Mesenchymal stem cell (in vitro differentiated cells and primary cell): ENCODE data around the gene AMT.
A peak's percentile ranks its signal among the peaks of the same experiment; 100 is the strongest.
"Not testable (repeated sequence)": the region's sequence is repeated elsewhere in the genome, so short reads cannot be mapped to it uniquely, and the experiment has no call there.

Experiments
- DNase-seq: peaks from one replicate; pipeline ENCODE4 v3.0.0-alpha.2; 2013
- H2AFZ ChIP-seq: one replicate; pipeline ENCODE4 v1.6.1; 2013; ENCODE audit warnings: low read depth, mild to moderate bottlenecking, control low read depth, inconsistent platforms, low read length, moderate library complexity
- H2AK5ac ChIP-seq: 2 replicates; pipeline ENCODE4 v1.6.1; 2013; ENCODE audit warnings: low read length, moderate library complexity, mild to moderate bottlenecking, inconsistent platforms; ENCODE audit not compliant: severe bottlenecking
- H2BK120ac ChIP-seq: one replicate; pipeline ENCODE4 v1.6.1; 2013; ENCODE audit warnings: low read depth, mild to moderate bottlenecking, inconsistent platforms, low read length, moderate library complexity
- H2BK12ac ChIP-seq, 2 experiments: one replicate each; pipeline ENCODE4 v1.6.1; 2013; ENCODE audit warnings: inconsistent platforms in 2 of 2, low read length in 2 of 2, mild to moderate bottlenecking in 2 of 2, moderate library complexity in 2 of 2, control low read depth in 1 of 2
- H2BK15ac ChIP-seq: one replicate; pipeline ENCODE4 v1.6.1; 2013; ENCODE audit warnings: mild to moderate bottlenecking, low read depth, inconsistent platforms; ENCODE audit not compliant: poor library complexity, severe bottlenecking
- H2BK5ac ChIP-seq: 2 replicates; pipeline ENCODE4 v1.6.1; 2013; ENCODE audit warnings: low read depth, mild to moderate bottlenecking, low read length, control low read depth, inconsistent platforms; ENCODE audit not compliant: poor library complexity, severe bottlenecking
- H3K14ac ChIP-seq, 2 experiments: one replicate each; pipeline ENCODE4 v1.6.1; 2013; ENCODE audit warnings: inconsistent platforms in 2 of 2, low read length in 2 of 2, control low read depth in 1 of 2, mild to moderate bottlenecking in 1 of 2, moderate library complexity in 1 of 2
- H3K18ac ChIP-seq, 2 experiments: one replicate each; pipeline ENCODE4 v1.6.1; 2013; ENCODE audit warnings: inconsistent platforms in 2 of 2, low read length in 2 of 2, control low read depth in 1 of 2, low read depth in 1 of 2, mild to moderate bottlenecking in 1 of 2
- H3K23ac ChIP-seq, 2 experiments: one replicate each; pipeline ENCODE4 v1.6.1; 2013; ENCODE audit warnings: inconsistent platforms in 2 of 2, low read length in 2 of 2, mild to moderate bottlenecking in 2 of 2, moderate library complexity in 2 of 2, control low read depth in 1 of 2
- H3K27ac ChIP-seq: 2 replicates; pipeline ENCODE4 v1.5.1; 2013; ENCODE audit warnings: mild to moderate bottlenecking, moderate library complexity, low read length, control low read depth, inconsistent platforms; ENCODE audit not compliant: poor library complexity, severe bottlenecking
- H3K27me3 ChIP-seq, 2 experiments: 2 replicates each; pipeline versions ENCODE4 v1.6.1 to v1.7.0; 2013; ENCODE audit warnings: low read length in 2 of 2, mild to moderate bottlenecking in 2 of 2, moderate library complexity in 2 of 2, control low read depth in 1 of 2, inconsistent platforms in 1 of 2; ENCODE audit not compliant: control insufficient read depth in 1 of 2, insufficient read depth in 1 of 2
- H3K36me3 ChIP-seq, 2 experiments: 2 replicates each; pipeline versions ENCODE4 v1.6.1 to v1.7.0; 2013; ENCODE audit warnings: low read length in 2 of 2, control low read depth in 1 of 2, inconsistent platforms in 1 of 2, low read depth in 1 of 2, mild to moderate bottlenecking in 1 of 2; ENCODE audit not compliant: insufficient read depth in 2 of 2, control insufficient read depth in 1 of 2
- H3K4ac ChIP-seq, 2 experiments: one replicate each; pipeline ENCODE4 v1.6.1; 2013; ENCODE audit warnings: inconsistent platforms in 2 of 2, low read length in 2 of 2, mild to moderate bottlenecking in 2 of 2, moderate library complexity in 2 of 2, control low read depth in 1 of 2, low read depth in 1 of 2
- H3K4me1 ChIP-seq: 2 replicates; pipeline ENCODE4 v1.6.1; 2013; ENCODE audit warnings: low read depth, low read length, control low read depth; ENCODE audit not compliant: control insufficient read depth, insufficient read depth
- H3K4me2 ChIP-seq: 2 replicates; pipeline ENCODE4 v1.6.1; 2013; ENCODE audit warnings: low read length, mild to moderate bottlenecking, inconsistent platforms; ENCODE audit not compliant: poor library complexity, severe bottlenecking
- H3K4me3 ChIP-seq, 2 experiments: 2 replicates each; pipeline versions ENCODE4 v1.5.1 to v1.7.0; 2013; ENCODE audit warnings: low read length in 2 of 2, mild to moderate bottlenecking in 2 of 2, control low read depth in 1 of 2, low read depth in 1 of 2; ENCODE audit not compliant: insufficient read depth in 1 of 2
- H3K79me1 ChIP-seq: replicated peaks from 2 replicates; pipeline ENCODE4 v1.6.1; 2013; ENCODE audit warnings: mild to moderate bottlenecking, control low read depth, low read length, inconsistent platforms; ENCODE audit not compliant: poor library complexity, severe bottlenecking
- H3K9ac ChIP-seq: 2 replicates; pipeline ENCODE4 v1.7.0; 2013; ENCODE audit warnings: mild to moderate bottlenecking, low read length, moderate library complexity
- H3K9me3 ChIP-seq: 2 replicates; pipeline ENCODE4 v1.7.0; 2013; ENCODE audit warnings: mild to moderate bottlenecking, low read length; ENCODE audit not compliant: control insufficient read depth
- H4K8ac ChIP-seq: one replicate; pipeline ENCODE4 v1.6.1; 2013; ENCODE audit warnings: inconsistent platforms, mild to moderate bottlenecking, low read length, moderate library complexity
- H4K91ac ChIP-seq: one replicate; pipeline ENCODE4 v1.6.1; 2013; ENCODE audit warnings: mild to moderate bottlenecking, low read length, inconsistent platforms
- WGBS: methylation state at CpG from one replicate; pipeline ENCODE4 v1.1.7; 2013; ENCODE audit warnings: mixed read lengths; 5-methylcytosine and 5-hydroxymethylcytosine counted together

The AMT gene

DNA sequence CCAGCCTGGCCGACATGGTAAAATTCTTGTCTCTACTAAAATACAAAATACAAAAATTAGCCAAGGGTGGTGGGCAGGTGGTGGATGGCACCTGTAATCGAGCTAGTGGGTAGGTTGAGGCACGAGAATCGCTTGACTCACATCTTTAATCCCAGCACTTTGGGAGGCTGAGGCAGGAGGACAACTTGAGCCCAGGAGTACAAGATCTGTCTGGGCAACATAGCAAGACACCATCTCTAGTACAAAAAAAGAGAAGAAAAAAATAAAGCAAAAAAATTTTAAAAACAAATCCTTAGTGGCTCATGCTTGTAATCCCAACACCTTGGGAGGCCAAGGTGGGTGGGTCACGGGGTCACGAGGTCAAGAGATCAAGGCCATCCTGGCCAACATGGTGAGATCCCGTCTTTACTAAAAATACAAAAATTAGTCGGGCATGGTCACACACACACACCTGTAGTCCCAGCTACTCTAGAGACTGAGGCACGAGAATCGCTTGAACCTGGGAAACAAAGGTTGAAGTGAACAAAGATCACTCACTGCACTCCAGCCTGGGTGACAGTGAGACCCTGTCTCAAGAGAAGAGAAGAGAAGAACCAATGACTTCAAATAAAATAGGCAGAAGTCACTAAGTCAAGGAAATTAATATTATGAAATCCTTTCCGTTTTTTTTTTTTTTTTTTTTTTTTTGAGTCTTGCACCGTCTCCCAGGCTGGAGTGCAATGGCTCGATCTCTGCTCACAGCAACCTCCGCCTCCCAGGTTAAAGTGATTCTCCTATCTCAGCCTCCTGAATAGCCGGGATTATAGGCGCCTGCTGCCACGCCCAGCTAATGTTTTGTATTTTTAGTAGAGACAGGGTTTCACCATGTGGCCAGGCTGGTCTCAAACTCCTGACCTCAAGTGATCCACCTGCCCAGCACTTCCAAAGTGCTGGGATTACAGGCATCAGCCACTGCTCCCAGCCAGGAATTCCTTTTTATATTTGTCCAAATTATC is 15.4 kb downstream of the AMT start:
- Histone ChIP-seq H3K27me3 (no peaks in the 10 kb centered on the region), H3K23ac (no peak overlapping the region), H2AFZ (no peak overlapping the region), H2BK120ac (no peak overlapping the region), H2BK5ac (no peak overlapping the region), H3K4me3 (no peak overlapping the region), H4K8ac (no peak overlapping the region), H3K36me3 (peaks cover 7 to 11% of the 10 kb centered on the region in 2 experiments), H3K4ac (no peak overlapping the region), H3K9ac (peak overlapping the region; percentile 34), H3K9me3 (no peaks in the 10 kb centered on the region), H4K91ac (no peak overlapping the region), H3K27ac (no peak overlapping the region), H2AK5ac (no peak overlapping the region), H3K79me1 (no peaks in the 10 kb centered on the region), H2BK12ac (no peak overlapping the region), H3K4me1 (peaks cover 8% of the 10 kb centered on the region), H3K4me2 (no peak overlapping the region), H3K18ac (no peak overlapping the region), H3K14ac (no peak overlapping the region), H2BK15ac (no peak overlapping the region)
- 94% methylated on average over 12 of the region's 17 CpGs for WGBS
- DNase-seq = no peak

DNA sequence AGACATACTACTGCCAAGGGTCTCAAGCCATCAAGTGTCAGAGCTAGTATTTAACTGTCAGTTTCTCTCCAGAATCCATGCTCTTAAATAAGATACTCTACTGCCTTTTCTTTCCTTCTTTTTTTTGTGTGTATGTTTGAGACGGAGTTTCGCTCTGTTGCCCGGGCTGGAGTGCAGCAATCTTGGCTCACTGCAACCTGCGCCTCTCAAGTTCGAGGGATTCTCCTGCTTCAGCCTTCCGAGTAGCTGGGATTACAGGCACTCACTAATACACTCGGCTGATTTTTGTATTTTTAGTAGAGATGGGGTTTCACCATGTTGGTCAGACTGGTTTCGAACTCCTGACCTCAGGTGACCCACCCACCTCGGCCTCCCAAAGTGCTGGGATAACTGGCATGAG is 16.7 kb downstream of the AMT start:
- Histone ChIP-seq H3K9ac (peak overlapping the region; percentile 54), H3K4me3 (peak overlapping the region in 1 of 2 experiments; percentile 58), H3K36me3 (peaks cover 12 to 14% of the 10 kb centered on the region in 2 experiments)
- not testable (repeated sequence) for H3K27me3 ChIP-seq, H3K18ac ChIP-seq, H3K4me2 ChIP-seq, H3K4ac ChIP-seq, H3K9me3 ChIP-seq, H2BK5ac ChIP-seq, H3K23ac ChIP-seq, H3K14ac ChIP-seq, H4K8ac ChIP-seq, H2BK12ac ChIP-seq, H3K4me1 ChIP-seq, H3K27ac ChIP-seq, H2BK120ac ChIP-seq, H4K91ac ChIP-seq, H2BK15ac ChIP-seq, H3K79me1 ChIP-seq, DNase-seq, H2AFZ ChIP-seq, H2AK5ac ChIP-seq
- 88% methylated on average over 6 of the region's 9 CpGs for WGBS

DNA sequence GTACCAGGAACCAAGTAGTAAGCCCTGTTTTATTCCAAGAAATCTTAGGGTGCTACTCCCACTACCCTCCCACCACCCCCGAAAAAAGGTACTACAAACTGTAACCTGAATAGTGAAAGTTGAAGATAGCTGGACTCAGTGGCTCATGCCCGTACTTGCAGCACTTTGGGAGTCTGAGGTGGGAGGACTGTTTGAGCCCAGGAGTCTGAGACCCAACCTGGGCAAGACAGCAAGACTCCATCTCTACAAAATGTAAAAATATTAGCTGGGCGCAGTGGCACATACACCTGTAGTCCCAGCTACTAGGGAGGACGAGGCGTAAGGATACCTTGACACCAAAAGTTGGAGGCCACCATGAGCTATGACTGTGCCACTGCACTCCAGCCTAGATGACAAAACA is 18.4 kb downstream of the AMT start:
- no peak overlapping the region for H2AFZ ChIP-seq
- no peak overlapping the region for H4K91ac ChIP-seq

DNA sequence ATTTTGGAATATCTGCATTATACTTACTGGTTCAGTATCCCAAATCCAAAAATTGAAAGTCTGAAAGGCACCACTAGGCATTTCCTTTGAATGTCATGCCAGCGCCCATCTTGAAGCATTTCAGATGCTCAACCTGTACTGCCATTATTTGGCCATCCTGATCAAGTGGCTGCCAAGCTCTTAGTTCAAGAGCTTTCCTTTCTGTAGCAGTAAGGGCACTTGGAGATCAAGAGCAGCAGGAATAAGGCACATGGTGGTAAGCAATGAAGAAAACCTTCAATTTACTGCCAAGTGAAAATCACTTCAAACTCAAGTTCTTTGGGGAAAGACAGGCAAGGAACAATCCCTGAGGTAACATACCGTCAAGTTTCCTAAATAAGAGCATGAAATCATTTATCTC is 20.5 kb downstream of the AMT start:
- Histone ChIP-seq H3K27ac (no peak overlapping the region), H2BK12ac (no peak overlapping the region), H2BK15ac (no peak overlapping the region), H4K8ac (no peak overlapping the region), H3K23ac (no peak overlapping the region), H3K36me3 (peaks cover 16 to 19% of the 10 kb centered on the region in 2 experiments), H2AK5ac (no peak overlapping the region), H3K9me3 (no peaks in the 10 kb centered on the region), H3K14ac (no peak overlapping the region), H2BK5ac (no peak overlapping the region), H3K18ac (no peak overlapping the region), H4K91ac (no peak overlapping the region), H2AFZ (no peak overlapping the region), H3K9ac (no peak overlapping the region), H3K4me2 (no peak overlapping the region), H2BK120ac (no peak overlapping the region), H3K79me1 (no peaks in the 10 kb centered on the region), H3K27me3 (no peaks in the 10 kb centered on the region), H3K4me1 (peaks cover 10% of the 10 kb centered on the region), H3K4ac (peak overlapping the region in 1 of 2 experiments; percentile 15), H3K4me3 (no peak overlapping the region)
- WGBS = 87% methylated on average over 1 of the region's 2 CpGs
- no peak for DNase-seq

More for the DNA sequence above, 18.4 kb downstream of the AMT start:
- Histone ChIP-seq H3K4me3 (no peak overlapping the region), H3K9me3 (no peaks in the 10 kb centered on the region), H3K27me3 (no peaks in the 10 kb centered on the region), H3K4me1 (peaks cover 10% of the 10 kb centered on the region), H4K8ac (no peak overlapping the region), H3K4me2 (no peak overlapping the region), H3K27ac (no peak overlapping the region), H3K79me1 (no peaks in the 10 kb centered on the region), H2BK15ac (no peak overlapping the region), H3K4ac (no peak overlapping the region), H3K18ac (no peak overlapping the region), H2BK12ac (no peak overlapping the region), H3K36me3 (peaks cover 14% of the 10 kb centered on the region in 2 experiments), H2AK5ac (no peak overlapping the region), H3K14ac (no peak overlapping the region), H2BK5ac (no peak overlapping the region), H3K9ac (no peak overlapping the region), H3K23ac (peak overlapping the region in 1 of 2 experiments; percentile 17), H2BK120ac (no peak overlapping the region)
- 94% methylated on average over 5 of the region's 5 CpGs for WGBS
- no peak for DNase-seq
